BJ (cell line): ENCODE measurements around the gene KCNQ1. TPM values are rescaled to one million over a fixed set of nuclear protein-coding genes. Genes with fewer than 3 reads are reported as not detected.

ENCODE experiments used
- CTCF ChIA-PET: fragments of 350-600 bp; formaldehyde crosslinking; extraction: SDS; loops from one replicate; lab custom pipeline; 2021; ENCODE audit warnings: antibody characterized with exemption, inconsistent platforms; lab: Yijun Ruan, JAX
- POLR2A ChIA-PET: fragments of 300-600 bp; sonication (Branson Sonifier 250); formaldehyde crosslinking; extraction: SDS; loops from one replicate; lab custom pipeline; 2021; ENCODE audit warnings: antibody characterized with exemption; lab: Charles Lee
- DNase-seq: peaks from one replicate; pipeline ENCODE4 v3.0.0-alpha.2; 2011; ENCODE audit warnings: low read depth
- H3K27me3 ChIP-seq: 2 replicates; pipeline ENCODE4 v1.6.0; 2011; ENCODE audit warnings: low read length; ENCODE audit not compliant: control insufficient read depth, insufficient read depth
- H3K36me3 ChIP-seq: 2 replicates; pipeline ENCODE4 v1.5.1; 2011; ENCODE audit warnings: low read length; ENCODE audit not compliant: control insufficient read depth, insufficient read depth
- H3K4me3 ChIP-seq: 2 replicates; pipeline ENCODE4 v1.5.1; 2011; ENCODE audit warnings: low read depth, mild to moderate bottlenecking, control low read depth, low read length
- polyA plus RNA-seq: library from polyadenylated mRNA; depleted of rRNA; stranded (reverse); fragments of >200 nt; gene quantifications from 2 replicates; pipeline ENCODE4 v1.2.3, GENCODE V29; 2011
- TF ChIP-seq, protein P1 (sequence below): IDR thresholded peaks from 2 replicates; pipeline ENCODE4 v1.5.1; 2011; ENCODE audit warnings: low read depth, mild to moderate bottlenecking, control low read depth, inconsistent platforms, low read length, moderate library complexity; ENCODE audit not compliant: insufficient read depth

The KCNQ1 gene
- polyA plus RNA-seq, 1 experiment: not detected

DNA sequence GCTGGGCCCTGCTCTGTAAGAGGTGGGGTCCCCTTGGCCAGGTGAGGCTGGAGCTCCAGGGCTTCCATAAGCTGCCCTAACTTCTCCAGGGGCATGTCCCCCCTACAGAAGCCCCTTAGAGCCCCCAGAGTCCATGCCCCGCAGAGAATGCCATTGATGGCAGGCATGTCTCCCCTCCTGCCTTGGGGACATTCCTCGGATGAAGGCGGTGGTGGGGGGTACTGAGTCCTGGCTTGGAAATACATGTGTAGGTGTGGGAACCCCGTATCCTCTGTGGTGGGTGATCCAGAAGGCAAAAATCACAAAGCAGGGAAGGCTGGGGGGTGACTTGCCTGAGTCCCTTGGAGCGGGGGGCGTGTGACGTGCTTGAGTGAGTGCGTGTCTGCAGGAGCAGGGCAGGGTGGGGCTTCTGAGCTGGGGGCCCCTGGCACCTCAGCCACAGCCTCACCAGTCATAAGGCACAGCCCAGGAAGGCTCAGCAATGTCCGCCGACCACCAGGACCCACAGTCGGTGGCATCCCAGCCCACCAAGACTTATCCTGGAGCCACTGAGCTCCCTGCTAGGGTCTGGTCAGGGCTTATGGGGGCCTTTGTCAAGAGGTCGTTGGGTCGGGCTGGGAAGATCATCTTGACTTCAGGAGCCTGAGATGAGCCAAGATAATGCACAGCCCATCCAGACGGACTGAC is 324.7 kb downstream of the KCNQ1 start:
- Histone ChIP-seq H3K4me3 (no peak overlapping the region), H3K27me3 (peaks cover 3% of the 10 kb centered on the region), H3K36me3 (no peaks in the 10 kb centered on the region)
- POLR2A ChIA-PET: no interaction called here
- no peak for DNase-seq
- CTCF ChIA-PET: interaction anchor here (0.6 to 0.9 kb wide), 2 partner anchors 9 to 367 kb away, joined by 3 read pairs; no protein-coding TSS in a partner anchor
- TF ChIP-seq, protein P1, sequence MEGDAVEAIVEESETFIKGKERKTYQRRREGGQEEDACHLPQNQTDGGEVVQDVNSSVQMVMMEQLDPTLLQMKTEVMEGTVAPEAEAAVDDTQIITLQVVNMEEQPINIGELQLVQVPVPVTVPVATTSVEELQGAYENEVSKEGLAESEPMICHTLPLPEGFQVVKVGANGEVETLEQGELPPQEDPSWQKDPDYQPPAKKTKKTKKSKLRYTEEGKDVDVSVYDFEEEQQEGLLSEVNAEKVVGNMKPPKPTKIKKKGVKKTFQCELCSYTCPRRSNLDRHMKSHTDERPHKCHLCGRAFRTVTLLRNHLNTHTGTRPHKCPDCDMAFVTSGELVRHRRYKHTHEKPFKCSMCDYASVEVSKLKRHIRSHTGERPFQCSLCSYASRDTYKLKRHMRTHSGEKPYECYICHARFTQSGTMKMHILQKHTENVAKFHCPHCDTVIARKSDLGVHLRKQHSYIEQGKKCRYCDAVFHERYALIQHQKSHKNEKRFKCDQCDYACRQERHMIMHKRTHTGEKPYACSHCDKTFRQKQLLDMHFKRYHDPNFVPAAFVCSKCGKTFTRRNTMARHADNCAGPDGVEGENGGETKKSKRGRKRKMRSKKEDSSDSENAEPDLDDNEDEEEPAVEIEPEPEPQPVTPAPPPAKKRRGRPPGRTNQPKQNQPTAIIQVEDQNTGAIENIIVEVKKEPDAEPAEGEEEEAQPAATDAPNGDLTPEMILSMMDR: no peak

DNA sequence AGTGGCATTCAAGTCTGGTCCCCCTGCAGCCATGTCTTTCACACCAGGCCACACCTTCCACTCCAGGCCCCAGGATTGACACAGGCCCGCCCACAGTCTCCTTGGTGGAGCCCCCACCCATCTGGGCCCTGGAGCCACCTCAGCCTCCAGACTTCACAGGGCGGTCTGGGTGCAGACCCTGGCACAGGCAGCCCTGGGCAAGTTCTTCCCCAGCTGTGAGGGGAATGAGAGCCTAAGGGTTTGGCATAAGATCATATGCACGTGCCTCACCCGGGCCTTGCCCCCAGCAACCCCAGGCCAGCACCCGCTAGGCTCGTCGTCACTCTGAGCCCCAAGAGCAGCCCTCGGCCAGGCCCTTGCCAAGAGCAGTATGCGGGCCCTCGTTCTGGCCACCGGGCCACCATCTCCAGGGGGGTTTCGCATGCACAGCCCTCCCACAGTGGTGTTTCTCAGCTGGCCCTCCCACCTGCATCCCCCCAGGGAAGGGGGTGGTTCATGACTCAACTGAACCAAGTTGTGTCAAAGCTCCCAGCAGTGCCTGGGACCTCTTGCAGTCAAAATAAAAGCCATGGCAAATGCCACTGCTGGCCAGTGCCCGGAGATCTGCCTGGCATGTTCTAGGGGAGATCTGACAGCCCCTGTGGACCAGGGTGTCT is 325.4 kb downstream of the KCNQ1 start:
- TF ChIP-seq, protein P1: no peak
- ChIA-PET POLR2A (no interaction called here), CTCF (interaction anchor here (0.6 kb wide), 1 partner anchor 366 kb away, joined by 3 read pairs; no protein-coding TSS in a partner anchor)
- no peak for DNase-seq
- Histone ChIP-seq H3K4me3 (no peak overlapping the region), H3K36me3 (no peaks in the 10 kb centered on the region), H3K27me3 (peaks cover 3% of the 10 kb centered on the region)

DNA sequence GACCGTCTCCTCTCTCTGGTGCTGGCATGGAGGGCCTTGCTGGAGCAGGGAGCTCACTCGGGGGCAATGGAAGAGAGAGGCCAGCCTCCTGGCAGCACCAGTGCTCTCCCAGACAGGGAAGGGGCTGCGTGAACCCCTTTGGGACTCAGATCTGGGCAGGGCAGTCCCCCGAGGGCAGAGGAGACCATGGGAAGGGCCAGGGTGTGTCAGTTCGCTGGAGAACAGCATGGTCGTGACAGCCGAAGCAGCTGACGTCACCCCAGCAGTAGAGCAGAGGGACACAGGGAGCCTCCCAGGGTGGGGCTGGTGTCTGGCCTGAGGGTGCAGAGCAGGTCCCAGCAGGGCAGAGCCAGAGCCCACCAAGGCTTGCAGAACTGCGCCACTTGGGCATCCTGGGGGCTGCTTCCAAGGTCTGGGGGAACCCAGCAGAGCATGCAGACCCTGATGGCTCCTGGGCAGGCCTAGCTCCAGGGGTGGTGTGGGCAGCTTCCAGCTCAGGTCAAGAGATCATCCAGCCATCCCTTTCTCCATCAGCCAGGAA is 326.0 kb downstream of the KCNQ1 start:
- CTCF ChIA-PET: no interaction called here
- Histone ChIP-seq H3K4me3 (no peak overlapping the region), H3K36me3 (no peaks in the 10 kb centered on the region), H3K27me3 (peaks cover 3% of the 10 kb centered on the region)
- TF ChIP-seq, protein P1: no peak
- no peak for DNase-seq
- POLR2A ChIA-PET: no interaction called here

DNA sequence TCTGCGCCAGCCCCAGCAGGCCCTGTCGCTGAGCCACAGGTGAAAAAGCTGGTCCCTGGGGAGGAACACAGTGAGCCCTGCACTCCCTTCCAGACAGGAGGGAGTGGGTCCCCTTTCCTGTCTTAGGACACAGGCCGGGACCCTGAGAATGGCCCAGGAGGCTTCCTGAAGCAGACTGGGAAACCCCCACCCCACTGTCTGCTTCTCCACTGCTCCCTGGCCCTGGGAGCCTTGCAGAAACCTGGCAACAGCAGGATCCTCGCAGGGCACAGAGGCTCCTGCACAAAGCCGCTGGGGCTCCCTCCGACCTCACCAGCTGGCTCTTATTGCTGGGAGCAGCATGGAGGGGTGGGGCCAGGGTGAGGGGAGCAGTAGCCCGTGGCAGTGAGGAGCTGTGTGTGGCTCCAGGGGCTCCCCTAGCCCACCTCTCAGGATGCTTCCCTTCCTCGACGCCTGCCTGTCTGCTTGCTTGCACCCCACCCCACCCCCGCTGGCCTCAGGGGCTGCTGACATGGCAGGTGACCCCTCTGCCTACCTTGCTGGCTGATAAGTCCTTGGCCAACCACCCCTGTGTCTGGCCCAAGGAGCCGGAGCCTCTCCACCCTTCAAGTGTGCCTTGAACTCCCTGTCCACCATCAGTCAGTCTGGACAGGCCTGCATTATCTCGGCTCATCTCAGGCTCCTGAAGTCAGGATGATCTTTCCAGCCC is 327.1 kb downstream of the KCNQ1 start:
- CTCF ChIA-PET: no interaction called here
- H3K4me3 ChIP-seq: no peak overlapping the region
- TF ChIP-seq, protein P1: no peak
- DNase-seq: no peak
- H3K36me3 ChIP-seq: no peaks in the 10 kb centered on the region
- H3K27me3 ChIP-seq: peaks cover 3% of the 10 kb centered on the region
- POLR2A ChIA-PET: no interaction called here
